Fibroblast of mammary gland (primary cell): ENCODE results near the gene KCNH6.

Experiments used
- DNase-seq: peaks from one replicate; pipeline ENCODE4 v3.0.0-alpha.2; 2010; ENCODE audit warnings: low read depth
- H3K4me3 ChIP-seq: 2 replicates; pipeline ENCODE4 v1.5.1; 2011; ENCODE audit warnings: low read depth, mild to moderate bottlenecking, low read length, moderate library complexity; ENCODE audit not compliant: control insufficient read depth
- CTCF ChIP-seq: conservative IDR thresholded peaks from 2 replicates; pipeline ENCODE4 v1.5.1; 2011; ENCODE audit warnings: low read depth, low read length, inconsistent platforms; ENCODE audit not compliant: control insufficient read depth, insufficient read depth

KCNH6 gene

DNA sequence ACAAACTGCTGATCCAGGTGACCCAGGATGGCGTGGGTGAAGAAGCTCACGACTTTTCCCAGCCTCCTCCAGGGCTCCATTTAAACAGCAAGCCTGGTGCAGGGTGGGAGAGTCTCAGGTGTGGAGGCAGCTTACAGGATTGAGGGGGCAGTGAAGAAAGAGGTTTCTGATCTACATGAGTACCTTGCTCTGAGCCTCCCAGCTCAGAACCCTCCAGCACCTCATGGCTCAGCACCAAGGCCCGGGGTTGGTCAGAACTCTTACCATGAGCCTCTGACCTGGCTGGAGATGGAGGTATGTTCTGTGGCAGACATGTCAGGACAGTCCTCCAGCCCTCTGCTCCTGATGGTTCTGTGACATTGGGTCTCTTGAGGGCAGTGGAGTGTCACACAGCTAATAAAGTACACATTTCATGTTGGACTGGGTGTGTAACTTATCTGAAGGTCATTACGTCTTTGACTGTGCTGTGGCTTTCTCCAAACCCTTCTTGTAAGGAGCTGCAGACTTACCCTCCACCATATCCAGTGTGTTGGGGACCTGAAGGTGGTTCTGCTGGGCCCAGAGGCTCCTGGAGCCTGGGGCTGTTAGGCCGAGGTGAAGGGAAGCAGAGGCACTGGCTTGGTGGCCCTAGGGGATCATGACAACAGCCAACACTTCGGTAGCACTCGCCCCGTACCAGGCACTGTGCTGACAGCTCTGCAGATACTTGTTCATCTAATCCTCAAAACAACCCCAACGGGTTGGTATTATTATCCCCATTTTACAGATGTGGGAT, 23.3 kb downstream of the KCNH6 start:
- H3K4me3 ChIP-seq, result no peak overlapping the region
- TF ChIP-seq CTCF, result no peak

GRCh38 chr17:63547083-63547523, 23.9 kb downstream of the KCNH6 start:
- no peak overlapping the region for H3K4me3 ChIP-seq
- no peak for TF ChIP-seq CTCF
- DNase-seq, result no peak

More for the DNA sequence above, 23.3 kb downstream of the KCNH6 start:
- no peak for DNase-seq

DNA sequence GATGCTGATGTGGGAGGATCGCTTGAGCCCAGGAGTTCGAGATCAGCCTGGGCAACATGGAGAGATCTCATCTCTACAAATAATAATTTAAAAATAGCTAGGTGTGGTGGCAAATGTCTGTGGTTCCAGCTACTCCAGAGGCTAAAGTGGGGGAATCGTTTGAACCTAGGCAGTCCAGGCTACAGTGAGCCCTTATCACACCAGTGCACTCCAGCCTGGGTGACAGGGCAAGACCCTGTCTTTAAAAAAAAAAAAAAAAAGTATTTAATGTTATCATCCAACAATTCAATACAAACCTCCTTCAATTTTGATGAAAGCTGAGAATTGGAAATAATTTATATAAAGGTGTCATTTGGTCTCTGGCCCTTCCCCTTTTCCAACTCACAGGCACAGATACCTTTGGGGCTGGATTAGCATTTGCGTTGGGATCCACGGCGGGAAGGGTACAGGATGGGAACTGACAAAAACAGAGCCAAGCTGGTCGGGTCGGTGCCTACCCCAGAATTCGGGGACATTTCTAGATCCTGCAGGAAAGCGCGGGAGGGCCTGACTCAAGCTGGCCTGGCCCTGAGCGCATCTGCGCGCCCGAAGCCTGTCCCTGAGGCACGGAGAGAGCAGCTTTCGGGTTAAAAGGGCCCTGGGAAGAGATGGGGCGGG, 26.3 kb downstream of the KCNH6 start:
- DNase-seq, result no peak
- peak overlapping the region; percentile 66 for H3K4me3 ChIP-seq
- TF ChIP-seq CTCF, result no peak

- peak within 1 kb of the TSS; percentile 98 for H3K4me3 ChIP-seq
- TF ChIP-seq CTCF, result no peak
- DNase-seq, result peak; percentile 100
Observed at GRCh38 chr17:63549946-63550816, 27.0 kb downstream of the KCNH6 start, which contains the start of gene DCAF7. Gene DCAF7, plus strand, starts transcription at chr17:63550477. Its CDS starts 201 bp downstream, at chr17:63550678.

GRCh38 chr17:63550817-63551639, 27.9 kb downstream of the KCNH6 start:
- no peak for TF ChIP-seq CTCF
- peak overlapping the region; percentile 98 for H3K4me3 ChIP-seq
- DNase-seq, result peak; percentile 31
